ENCODE measurements around the gene DLX6.

DLX6 gene

DNA sequence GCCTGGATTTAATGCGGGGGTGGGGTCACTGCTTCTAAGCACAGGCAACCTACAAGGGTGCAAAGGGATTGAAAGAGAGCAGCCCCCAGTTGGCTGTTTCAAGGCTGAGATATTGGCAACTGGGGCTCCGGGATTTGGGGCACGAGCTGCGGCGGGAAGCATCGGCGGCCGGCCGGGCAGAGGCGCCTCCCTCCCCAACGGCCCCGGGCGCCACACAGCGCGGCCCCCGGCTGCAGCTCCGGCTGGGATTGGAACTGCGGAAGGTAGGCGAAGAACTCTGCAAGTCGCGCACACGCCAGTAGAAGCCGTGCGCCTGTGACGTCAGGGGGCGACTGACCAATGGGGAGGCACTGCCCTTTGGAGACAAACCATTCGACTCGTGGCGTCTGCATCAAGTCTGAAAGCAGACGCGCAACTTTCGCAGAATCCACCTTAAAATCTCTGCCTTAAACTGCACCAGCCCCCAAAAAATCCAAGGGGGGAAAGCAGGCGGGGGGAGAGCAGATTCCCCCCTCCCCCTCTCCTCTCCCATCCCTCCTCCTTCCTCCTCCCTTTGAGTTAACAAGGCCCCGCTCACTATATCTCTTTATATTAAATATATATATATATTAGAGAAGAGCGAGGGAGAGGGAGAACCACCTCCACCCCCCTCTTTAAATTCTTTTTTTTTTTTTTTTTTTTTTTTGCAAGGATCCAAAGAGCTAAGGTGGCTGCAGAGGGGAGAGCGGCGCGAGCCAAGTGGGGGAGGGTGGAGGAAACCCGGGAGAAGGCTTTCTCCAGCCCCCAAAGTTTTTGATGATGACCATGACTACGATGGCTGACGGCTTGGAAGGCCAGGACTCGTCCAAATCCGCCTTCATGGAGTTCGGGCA lies at the start of gene DLX6:
DLX6 (plus strand) TSS at position 371 of the 872 bp plus-strand sequence; CDS start at position 796, 425 bp downstream.
- no peak for DNase-seq (ENCODE audit: low read depth)

DNA sequence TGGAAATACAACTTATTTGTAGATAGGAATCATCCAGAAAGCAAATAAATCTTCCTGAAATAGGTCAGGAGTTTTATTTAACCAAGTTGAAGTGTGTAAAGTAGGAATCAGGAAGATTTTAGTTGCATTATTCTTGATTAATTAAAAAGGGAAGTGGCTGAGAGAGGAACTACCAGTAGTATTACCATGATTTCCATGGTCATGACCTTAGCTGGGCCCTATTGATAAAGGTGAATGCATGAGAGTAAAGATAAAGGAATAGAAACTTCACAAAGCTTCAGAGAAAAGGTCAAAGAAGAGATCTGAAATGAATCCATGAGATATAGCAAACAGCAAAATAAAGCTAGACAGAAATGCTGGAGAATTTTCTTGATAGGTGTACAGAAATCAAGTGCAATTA lies 46.2 kb upstream of the DLX6 start:
- no peak for DNase-seq (ENCODE audit: low read depth)

DNA sequence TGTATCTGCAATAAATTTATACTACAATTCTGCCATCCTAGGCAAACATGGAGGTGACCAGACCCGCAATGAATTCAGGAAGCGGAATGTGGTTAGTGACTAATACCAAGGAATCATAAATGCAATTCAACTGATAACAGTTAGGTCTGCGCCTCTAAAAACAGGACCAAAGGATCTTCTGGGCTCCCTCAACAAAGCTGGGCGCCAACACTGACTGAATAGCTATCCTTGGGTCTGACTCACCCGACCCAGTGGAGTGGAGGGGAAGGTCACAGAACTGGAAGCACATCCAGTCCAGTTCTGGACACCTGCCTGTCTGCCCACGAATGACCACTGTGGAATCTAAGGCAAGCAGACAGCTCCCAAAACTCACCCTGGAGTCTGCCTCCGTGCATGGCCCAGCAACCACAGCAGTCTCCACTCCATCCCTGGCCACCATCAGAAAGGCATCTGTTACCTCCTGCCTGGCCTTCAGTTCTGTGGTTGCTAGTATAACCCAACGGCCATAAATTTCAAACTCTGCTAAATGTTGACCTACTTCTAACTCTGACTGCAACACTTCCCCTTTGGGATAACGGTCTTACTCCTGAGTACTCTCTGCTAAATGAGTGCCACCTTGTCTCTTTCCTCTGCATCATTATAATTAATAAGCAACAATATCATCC lies 43.0 kb upstream of the DLX6 start:
- no peak for DNase-seq (ENCODE audit: low read depth)

DNA sequence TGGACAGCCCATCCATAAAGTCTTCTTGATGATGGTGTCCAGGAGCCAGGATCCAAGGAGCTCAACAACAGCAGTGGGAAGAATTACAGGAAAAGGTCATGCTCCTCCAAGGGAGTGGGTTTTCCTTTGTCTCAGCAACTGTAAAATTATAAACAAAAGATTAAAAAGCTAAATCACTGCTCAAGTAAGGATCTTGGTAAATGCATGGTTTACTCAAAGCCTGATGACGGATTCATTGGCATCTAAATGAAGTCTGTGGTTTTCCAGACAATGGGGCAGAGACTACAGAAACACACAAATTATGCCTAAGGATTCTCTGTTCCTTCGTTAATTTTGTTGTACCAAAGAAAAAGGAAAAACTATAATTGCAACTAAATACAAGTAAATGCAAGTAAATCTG lies 36.4 kb upstream of the DLX6 start:
- DNase-seq (ENCODE audit: low read depth) = no peak

DNA sequence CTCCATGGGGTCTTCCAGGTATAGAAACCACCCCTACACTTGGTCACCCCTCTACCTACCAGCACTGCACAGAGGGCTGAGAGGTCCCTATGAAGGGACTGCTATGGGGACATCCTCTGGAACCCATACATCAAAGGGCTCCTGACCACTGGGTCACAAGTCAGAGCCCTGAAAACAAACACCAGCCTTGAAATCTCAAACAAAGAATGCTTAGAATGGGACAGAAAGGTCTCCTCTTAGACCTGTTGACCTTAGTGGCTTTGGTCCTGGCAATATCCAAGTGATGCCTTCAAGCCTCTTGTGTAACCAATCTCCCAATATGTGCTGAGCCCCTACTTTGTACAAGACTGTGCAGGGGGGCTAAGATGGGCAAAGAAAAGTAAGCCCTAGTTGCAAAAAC lies 34.6 kb upstream of the DLX6 start:
- DNase-seq (ENCODE audit: low read depth) = no peak

DNA sequence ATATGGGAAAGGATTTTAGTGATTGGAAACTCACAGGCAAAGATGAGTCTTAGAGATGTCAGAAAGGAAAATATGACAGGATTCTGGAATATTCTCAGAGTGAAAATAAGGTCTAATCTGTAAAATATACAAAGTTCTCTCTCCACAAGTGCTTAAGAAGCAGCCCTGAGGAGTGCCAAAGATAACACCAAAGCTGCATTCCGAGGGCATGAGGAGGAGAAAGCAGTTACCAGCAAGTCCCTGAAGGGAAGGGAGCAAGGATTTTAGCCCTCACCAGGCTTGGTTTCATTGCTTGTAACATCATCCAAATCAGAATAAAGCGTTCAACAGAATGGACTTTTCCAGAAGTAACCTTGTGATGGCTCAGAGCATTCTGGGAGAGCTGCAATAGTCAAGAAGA lies 31.4 kb upstream of the DLX6 start:
- no peak for DNase-seq (ENCODE audit: low read depth)

DNA sequence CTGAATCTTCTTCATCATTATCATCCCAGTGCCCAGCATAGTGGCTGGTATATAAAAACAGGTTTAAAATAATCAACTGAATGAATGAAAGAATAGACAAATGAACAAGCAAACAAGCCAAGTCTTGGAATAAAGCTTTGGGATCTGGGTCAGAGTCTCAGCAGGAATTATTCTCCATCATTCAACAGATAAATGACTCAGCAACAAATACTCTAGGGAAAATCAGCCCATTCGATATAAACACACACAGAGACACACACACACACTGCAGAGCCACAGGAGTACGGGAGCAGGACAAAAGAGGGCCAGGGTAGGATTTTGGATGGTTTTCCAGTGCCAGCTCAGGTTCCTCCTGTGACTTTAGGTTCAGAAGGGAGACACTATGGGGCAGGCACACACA lies 29.2 kb upstream of the DLX6 start:
- no peak for DNase-seq (ENCODE audit: low read depth)

DNA sequence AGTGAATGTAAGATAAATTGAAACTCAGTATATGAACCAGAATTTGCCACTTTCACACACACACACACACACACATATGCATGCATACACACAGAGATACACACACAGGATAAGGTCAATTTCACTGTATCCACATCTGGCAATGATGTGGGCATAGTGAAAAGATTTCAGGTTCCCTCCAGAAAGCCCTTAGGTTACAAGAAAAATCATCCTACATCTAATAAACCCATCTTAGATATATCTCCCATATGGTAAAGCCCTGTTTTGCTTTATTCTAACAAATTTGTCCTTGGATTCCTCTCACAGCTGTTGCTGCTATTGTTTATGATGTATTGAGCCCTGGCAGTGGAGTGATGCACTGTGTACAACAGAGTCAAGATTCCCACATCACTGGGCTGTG lies 27.9 kb upstream of the DLX6 start:
- no peak for DNase-seq (ENCODE audit: low read depth)

DNA sequence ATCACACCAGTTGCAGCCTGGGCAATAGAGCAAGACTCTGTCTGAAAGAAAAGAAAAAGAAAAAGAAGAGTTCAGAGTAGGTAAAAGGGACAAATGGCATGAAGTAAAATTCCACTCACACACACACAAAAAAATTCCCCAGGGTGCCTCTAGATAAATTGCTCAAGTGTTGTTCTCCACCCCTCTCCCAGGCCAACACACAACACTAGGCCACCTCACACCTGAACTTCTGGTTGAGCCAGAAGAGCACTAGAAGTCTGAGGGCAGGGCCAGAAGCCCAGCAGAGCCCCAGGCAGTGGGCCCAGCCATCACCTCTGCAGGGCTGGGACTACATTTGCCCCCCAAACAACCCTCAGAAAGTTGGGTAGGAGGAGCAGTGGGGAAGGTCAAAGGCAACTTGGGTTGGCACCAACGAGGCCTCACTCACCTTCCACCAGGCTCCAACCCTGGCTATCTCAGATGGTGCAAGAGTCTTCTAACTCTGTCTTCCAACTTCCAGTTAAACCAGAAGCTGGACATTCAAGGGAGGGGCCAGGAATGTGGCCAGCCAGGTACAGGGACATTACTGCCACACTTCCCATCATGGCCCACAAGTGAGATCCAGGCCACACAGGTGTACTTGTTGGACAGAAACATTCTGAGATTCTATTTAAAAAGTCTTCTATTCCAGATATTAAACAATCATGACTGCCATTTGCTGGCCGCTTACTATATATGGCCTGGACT lies 25.6 kb upstream of the DLX6 start:
- no peak for DNase-seq (ENCODE audit: low read depth)

DNA sequence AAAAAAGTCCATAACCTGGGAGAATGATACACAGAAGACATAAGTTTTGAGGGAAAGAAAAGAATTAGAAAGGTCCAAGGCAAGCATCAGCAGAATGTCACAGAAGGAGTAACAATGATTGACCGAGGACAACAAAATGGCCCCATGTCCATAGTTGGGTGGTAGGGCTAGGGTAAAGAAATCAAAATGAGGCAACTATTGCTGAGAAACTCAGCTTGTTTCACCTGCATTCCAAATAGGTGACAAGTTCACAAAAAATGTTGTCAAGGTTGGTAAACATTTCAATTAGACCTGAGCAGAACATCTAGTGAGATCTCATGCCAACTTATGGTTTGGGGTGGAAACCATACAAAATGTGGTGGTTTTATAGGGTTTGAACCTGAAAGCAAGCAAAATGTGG lies 22.8 kb upstream of the DLX6 start:
- DNase-seq (ENCODE audit: low read depth) = no peak

DNA sequence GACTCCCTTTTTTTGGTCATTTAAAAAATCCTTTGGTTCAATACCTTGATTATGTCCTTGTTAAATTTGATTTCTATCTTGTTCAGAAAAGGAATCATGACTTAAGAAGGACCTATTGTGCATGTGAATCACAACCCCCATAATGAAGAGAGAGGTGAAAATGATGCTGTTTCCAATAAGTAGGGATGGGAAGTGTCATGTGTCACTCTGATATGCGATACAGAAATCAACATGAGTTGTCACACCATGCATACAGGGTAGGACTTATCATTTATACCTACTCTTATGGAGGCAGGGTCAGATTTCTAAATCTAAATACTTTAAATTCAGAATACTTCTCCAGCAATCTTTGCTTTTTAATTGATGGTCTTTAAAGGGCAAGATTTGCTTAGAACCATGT lies 19.4 kb upstream of the DLX6 start:
- DNase-seq (ENCODE audit: low read depth) = no peak

DNA sequence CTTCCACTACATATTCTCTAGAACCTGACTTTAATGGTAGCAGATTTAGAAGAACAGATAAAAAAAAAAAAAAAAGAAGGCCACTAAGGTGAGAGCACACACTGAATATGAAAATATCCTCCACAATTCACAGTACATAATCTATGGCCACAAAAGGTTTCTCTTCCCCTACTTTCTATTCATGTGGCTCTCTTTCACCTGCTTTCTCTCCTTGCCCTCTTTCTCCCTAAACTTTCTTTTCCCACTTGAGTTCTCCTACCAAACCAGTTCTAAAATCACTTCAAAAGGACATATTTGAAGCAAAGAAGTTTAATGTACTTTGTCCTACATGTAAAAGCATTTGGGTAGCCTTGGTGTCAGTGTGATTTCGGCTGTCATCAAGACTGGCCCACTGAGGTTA lies 18.5 kb upstream of the DLX6 start:
- no peak for DNase-seq (ENCODE audit: low read depth)

DNA sequence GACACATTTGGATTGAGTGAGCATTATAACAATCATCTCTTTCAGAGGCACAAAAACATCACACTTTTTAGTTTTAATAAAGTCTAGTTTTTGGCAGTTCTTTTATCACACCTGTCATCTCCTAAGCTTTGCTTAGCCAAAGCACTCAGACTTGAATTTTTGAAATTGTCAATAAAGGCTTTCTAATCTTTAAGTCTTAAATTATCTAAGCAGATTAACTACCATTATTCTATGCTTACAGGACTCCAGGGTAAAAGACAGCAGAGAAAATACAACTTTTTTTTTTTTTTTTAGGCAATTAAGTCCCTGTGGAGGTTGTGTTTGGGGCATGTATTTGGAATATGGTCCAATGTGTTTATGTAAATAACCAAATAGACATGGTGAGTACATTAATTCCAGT lies 17.6 kb upstream of the DLX6 start:
- no peak for DNase-seq (ENCODE audit: low read depth)

DNA sequence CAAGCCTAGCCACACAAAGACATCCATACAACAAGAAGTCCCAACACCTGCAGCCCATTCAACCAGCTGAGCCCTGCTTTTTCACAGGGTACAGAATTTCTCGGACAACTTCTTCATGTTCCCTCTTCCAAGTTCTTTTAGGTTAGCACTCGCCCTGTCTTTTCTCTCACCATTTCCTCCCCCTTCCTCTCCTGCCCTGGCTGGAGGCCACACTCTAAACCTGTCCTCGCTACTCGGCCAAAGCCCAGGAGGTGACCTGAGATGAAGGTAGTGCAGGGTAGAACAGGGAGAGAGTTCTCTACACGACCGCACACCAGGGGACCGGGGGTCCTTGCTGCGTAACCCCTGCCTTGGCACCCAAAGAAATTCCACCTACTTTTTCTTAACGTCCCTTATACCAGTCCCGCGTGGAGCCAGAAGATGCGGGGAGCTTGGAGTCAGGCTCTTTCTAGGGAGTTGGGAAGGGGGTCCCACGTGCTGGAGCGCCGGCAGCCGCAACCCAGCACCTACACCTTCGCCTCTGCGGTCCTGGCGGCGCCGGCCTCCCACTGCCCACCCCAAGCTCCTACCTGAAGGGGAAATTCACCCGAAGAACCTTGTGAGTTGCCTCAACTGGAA lies 16.0 kb upstream of the DLX6 start:
- DNase-seq (ENCODE audit: low read depth) = no peak

DNA sequence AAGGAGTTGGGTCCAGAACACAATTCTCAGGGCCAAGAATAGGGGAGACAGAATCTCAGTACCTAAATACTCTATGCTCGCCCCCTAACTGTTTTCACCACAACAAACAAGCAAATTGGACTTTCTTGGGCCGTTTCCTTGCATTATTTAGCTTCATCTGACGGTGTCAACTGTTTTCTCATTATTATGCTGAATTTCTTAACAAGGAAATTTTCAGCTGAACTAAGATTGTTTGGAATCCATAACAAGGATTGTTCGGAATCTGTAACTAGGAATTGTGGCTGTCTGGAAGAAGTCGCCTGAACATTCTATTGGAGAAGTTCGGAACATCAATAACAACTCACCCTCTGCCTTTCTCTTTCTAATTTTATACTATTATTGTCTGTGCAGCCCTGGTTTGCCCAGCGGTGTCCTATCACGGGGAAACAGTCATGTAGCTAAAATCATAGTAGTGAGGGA lies 15.5 kb upstream of the DLX6 start:
- no peak for DNase-seq (ENCODE audit: low read depth)

DNA sequence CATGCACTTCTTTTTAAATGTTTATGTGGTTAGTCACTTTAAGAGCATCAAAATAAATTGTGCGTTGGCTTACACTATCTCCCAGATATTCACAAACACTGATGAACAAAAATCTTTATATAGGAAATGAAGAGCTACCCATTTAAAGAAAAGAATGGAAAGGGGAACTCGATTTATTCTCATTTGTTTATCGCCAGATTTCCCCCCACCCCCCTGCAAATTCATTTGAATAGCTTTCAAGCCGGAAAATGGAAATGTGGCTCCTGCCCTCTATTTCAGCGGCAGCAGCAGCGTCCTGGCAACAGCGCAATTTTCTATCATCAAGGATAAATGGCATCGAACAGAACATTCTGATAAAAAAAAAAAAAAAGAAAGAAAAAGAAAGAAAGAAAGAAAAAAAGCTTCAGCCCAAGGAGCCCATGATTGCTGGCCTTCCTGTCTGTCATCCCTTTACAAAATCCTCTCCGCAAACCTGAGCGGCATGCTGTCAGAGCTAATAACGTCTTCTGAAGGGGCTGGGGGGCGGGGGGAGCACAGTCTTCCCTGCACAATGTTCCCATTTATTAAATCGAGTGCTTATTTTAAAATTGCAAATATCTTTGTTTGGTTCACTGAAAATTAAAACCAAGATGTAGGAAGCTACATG lies 13.7 kb upstream of the DLX6 start:
- no peak for DNase-seq (ENCODE audit: low read depth)

DNA sequence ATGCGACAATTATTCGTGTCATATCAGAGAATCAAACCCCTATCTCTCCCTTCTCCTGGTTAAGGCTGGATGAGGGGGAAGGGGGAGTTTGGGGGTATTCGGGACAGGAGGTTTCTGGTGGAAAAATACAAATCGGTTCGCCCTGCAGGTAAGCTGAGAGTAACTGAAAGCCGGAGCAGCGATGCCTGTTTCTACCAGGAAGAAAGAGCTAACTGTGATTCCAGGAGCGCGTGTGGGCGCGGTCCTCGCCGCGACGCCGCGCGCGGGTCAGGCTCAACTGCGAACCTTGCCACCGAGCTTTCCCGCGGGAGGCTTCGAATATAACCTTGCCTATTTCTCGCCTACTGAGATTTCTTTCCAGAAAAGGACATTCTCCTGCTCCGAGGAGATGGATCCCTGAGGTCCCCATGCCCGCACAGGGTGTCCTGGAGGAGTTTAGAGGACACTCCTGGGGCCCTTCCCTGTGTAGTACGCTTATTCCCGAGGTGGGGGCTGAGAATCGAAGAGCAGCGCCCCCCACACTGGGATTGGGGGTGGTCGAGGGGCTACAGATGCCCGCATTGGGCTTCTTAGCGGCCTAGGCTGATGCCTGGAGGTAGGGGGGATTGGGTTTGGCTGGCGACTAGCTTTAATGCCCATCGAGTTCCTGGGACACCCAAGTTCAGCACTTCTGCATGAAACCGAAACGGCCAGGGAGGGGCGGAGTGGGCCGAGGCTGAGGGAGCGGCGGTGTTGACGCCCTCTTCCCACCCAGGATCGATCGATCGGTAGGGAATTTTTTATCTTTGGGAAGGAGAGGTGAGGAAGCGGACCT lies 13.0 kb upstream of the DLX6 start:
- DNase-seq (ENCODE audit: low read depth) = no peak

DNA sequence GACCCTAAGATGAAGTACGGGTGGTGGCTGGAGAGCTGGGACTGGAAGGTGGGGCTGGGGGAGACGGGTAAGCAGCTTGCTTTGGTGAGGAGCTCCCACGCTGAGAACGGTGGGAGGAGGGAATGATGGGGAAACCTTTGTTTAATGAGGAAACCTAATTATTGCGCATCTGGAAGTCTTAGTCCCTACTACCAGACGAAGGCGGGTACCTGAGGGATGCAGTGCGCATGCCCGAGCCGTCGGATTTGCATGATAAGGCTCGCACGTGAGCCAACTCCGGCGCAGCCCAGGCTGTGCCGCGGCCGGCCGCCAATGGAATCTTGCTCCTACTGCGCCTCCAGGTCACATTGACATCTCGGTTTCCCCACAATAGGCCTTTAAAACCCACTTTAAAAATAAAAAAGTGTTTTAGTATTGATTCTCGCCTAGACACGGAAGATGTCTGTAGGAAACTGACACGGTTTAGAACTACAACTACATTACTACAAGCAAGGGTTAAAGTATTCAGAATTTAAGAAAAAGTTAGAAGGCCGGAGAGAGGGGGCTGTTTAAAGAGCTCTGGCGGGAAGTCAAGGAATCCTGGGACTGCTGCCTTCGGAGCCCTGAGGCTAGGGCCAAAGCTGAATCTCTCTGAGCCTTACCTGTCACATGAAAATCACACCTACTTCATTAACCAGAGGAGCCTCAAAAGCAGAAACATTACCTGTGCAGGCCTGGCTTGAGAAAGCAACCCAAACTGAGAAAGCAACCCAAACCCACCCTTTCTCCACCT lies 12.1 kb upstream of the DLX6 start:
- no peak for DNase-seq (ENCODE audit: low read depth)

DNA sequence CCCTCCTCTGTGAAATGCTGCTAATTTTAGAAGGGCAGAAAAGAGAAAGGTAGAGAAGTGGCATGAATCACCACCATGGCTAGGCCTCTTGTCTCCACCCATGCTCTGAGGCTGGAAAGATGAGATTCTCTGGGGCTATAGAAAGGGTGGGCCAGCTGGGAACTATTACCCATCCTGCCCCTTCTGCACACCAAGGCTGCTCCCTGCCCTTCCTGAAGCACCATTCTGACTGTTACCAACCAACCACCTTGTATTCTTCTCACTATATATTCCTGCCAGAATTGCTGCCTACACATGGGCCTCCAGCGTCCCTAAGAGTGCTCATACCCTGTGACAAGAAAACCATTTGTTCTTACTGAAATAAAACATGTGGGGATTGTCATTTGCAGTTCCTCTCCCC lies 11.4 kb upstream of the DLX6 start:
- no peak for DNase-seq (ENCODE audit: low read depth)

DNA sequence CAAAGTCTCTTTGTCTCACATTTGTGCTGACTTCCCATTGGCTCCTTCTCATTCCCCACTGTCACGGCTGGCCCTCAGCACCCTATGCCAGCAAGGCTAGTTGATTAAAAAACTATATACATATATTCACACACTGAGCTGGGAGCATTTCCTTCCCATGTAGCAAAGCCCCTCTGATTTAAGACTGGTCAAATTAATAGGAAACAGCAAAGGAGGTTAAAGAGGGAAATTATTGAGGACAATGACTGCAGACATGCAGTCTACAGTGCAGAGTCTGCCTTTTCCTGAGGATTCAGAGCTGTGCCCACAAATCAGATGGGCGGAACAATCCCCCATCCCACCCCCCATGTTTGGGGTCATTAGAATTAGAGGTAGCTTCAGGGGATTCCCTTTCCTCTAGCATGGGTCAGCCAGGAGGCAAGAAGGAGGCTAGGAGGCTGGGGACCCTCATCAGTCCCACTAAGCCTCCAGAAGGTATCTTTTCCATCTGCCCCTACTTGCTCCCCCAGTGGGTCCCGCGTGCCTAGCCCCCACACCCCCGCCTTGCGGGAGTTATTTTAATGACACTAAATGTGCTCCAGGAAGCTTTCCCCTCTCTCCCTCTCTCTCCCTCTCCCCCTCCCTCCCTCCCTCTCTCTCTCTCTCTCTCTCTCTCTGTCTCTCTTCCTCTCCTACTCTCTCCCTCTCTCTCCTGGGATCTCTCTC lies 9.8 kb upstream of the DLX6 start:
- DNase-seq (ENCODE audit: low read depth) = no peak

All from GM04504 (cell line).